ENCODE data around the gene BAG5.

Gene BAG5

GRCh38 chr14:103524002-103524935, 38.2 kb downstream of the BAG5 start:
- no peak overlapping the region for H3K27ac Mint-ChIP-seq
- no peaks in the 10 kb centered on the region for H3K27me3 Mint-ChIP-seq
- DNase-seq (no peak), ATAC-seq (replicated peaks) (no peak)
- peaks cover 12% of the 10 kb centered on the region for H3K36me3 Mint-ChIP-seq (ENCODE audit: insufficient read depth)
- H3K4me3 Mint-ChIP-seq, result no peak overlapping the region
- H3K9me3 Mint-ChIP-seq, result no peaks in the 10 kb centered on the region
- peaks cover 0 to 19% of the 10 kb centered on the region in 2 donors for H3K4me1 Mint-ChIP-seq (ENCODE audit: low read depth in 2 of 2)

- no peak for ATAC-seq (replicated peaks)
- H3K27me3 Mint-ChIP-seq, result no peaks in the 10 kb centered on the region
Observed at GRCh38 chr14:103523575-103523954, 38.9 kb downstream of the BAG5 start.

GRCh38 chr14:103522649-103523574, 39.5 kb downstream of the BAG5 start, which contains the start of gene CKB:
TSS of gene CKB (minus strand) at chr14:103522830. CDS start at chr14:103522493, 337 bp downstream.
- ATAC-seq (replicated peaks) (no peak), DNase-seq (no peak)

More at GRCh38 chr14:103523575-103523954, 38.9 kb downstream of the BAG5 start:
- Mint-ChIP-seq H3K27ac (no peak overlapping the region), H3K4me1 (ENCODE audit: low read depth in 2 of 2) (peaks cover 0 to 25% of the 10 kb centered on the region in 2 donors), H3K36me3 (ENCODE audit: insufficient read depth) (peaks cover 6% of the 10 kb centered on the region), H3K9me3 (no peaks in the 10 kb centered on the region), H3K4me3 (peak overlapping the region; percentile 44 to 65)
- no peak for DNase-seq

GRCh38 chr14:103521951-103522563, 40.4 kb downstream of the BAG5 start:
- Mint-ChIP-seq H3K36me3 (ENCODE audit: insufficient read depth) (peaks cover 1% of the 10 kb centered on the region), H3K9me3 (no peaks in the 10 kb centered on the region), H3K27ac (no peak overlapping the region), H3K27me3 (no peaks in the 10 kb centered on the region), H3K4me3 (peak overlapping the region; percentile 37 to 51), H3K4me1 (ENCODE audit: low read depth in 2 of 2) (peaks cover 0 to 14% of the 10 kb centered on the region in 2 donors)
- ATAC-seq (replicated peaks) (no peak), DNase-seq (no peak)

More at GRCh38 chr14:103522649-103523574, 39.5 kb downstream of the BAG5 start, which contains the start of gene CKB:
- Mint-ChIP-seq H3K9me3 (no peaks in the 10 kb centered on the region), H3K4me3 (peak within 1 kb of the TSS; percentile 44 to 65), H3K4me1 (ENCODE audit: low read depth in 2 of 2) (peaks cover 0 to 21% of the 10 kb centered on the region in 2 donors), H3K27ac (no peak within 1 kb of the TSS), H3K27me3 (no peaks in the 10 kb centered on the region), H3K36me3 (ENCODE audit: insufficient read depth) (no peaks in the 10 kb centered on the region)

GRCh38 chr14:103521438-103521950, 41.0 kb downstream of the BAG5 start:
- peak in 1 of 3 experiments; percentile 14 for DNase-seq
- Mint-ChIP-seq H3K9me3 (no peaks in the 10 kb centered on the region), H3K4me3 (peak overlapping the region; percentile 44 to 67)

GRCh38 chr14:103520657-103521437, 41.6 kb downstream of the BAG5 start:
- DNase-seq (peak; percentile 63 to 72 (median 64)), ATAC-seq (replicated peaks) (peak; percentile 80)
- Mint-ChIP-seq H3K27ac (no peak overlapping the region), H3K27me3 (no peaks in the 10 kb centered on the region), H3K9me3 (no peaks in the 10 kb centered on the region), H3K4me3 (peak overlapping the region; percentile 44 to 67), H3K36me3 (ENCODE audit: insufficient read depth) (peaks cover 4% of the 10 kb centered on the region), H3K4me1 (ENCODE audit: low read depth in 2 of 2) (peaks cover 0 to 11% of the 10 kb centered on the region in 2 donors)

More at GRCh38 chr14:103521438-103521950, 41.0 kb downstream of the BAG5 start:
- H3K36me3 Mint-ChIP-seq (ENCODE audit: insufficient read depth), result peaks cover 2% of the 10 kb centered on the region
- no peaks in the 10 kb centered on the region for H3K27me3 Mint-ChIP-seq
- ATAC-seq (replicated peaks), result peak; percentile 37
- H3K4me1 Mint-ChIP-seq (ENCODE audit: low read depth in 2 of 2), result peaks cover 0 to 13% of the 10 kb centered on the region in 2 donors
- H3K27ac Mint-ChIP-seq, result no peak overlapping the region

- peaks cover 5% of the 10 kb centered on the region for H3K36me3 Mint-ChIP-seq (ENCODE audit: insufficient read depth)
- no peaks in the 10 kb centered on the region for H3K9me3 Mint-ChIP-seq
- ATAC-seq (replicated peaks) (no peak), DNase-seq (no peak)
- H3K4me1 Mint-ChIP-seq (ENCODE audit: low read depth in 2 of 2), result peaks cover 0 to 9% of the 10 kb centered on the region in 2 donors
- peak overlapping the region; percentile 44 to 67 for H3K4me3 Mint-ChIP-seq
- H3K27me3 Mint-ChIP-seq, result no peaks in the 10 kb centered on the region
- no peak overlapping the region for H3K27ac Mint-ChIP-seq
Observed at GRCh38 chr14:103520269-103520656, 42.2 kb downstream of the BAG5 start.

- Mint-ChIP-seq H3K4me3 (peak overlapping the region; percentile 44 to 67), H3K27ac (no peak overlapping the region), H3K27me3 (no peaks in the 10 kb centered on the region), H3K9me3 (no peaks in the 10 kb centered on the region), H3K4me1 (ENCODE audit: low read depth in 2 of 2) (peaks cover 0 to 9% of the 10 kb centered on the region in 2 donors), H3K36me3 (ENCODE audit: insufficient read depth) (peaks cover 5% of the 10 kb centered on the region)
- ATAC-seq (replicated peaks) (no peak), DNase-seq (no peak)
Observed at GRCh38 chr14:103519837-103520212, 42.6 kb downstream of the BAG5 start.

- H3K27me3 Mint-ChIP-seq, result no peaks in the 10 kb centered on the region
- no peaks in the 10 kb centered on the region for H3K9me3 Mint-ChIP-seq
- H3K4me1 Mint-ChIP-seq (ENCODE audit: low read depth in 2 of 2), result peaks cover 0 to 12% of the 10 kb centered on the region in 2 donors
- DNase-seq, result no peak
- peaks cover 5% of the 10 kb centered on the region for H3K36me3 Mint-ChIP-seq (ENCODE audit: insufficient read depth)
- ATAC-seq (replicated peaks), result no peak
- peak overlapping the region; percentile 52 to 67 for H3K4me3 Mint-ChIP-seq
- no peak overlapping the region for H3K27ac Mint-ChIP-seq
Observed at GRCh38 chr14:103519043-103519836, 43.2 kb downstream of the BAG5 start.

GRCh38 chr14:103518422-103519042, 43.9 kb downstream of the BAG5 start:
- ATAC-seq (replicated peaks) (peak; percentile 25), DNase-seq (peak; percentile 57 to 61 (median 58))
- no peaks in the 10 kb centered on the region for H3K9me3 Mint-ChIP-seq
- no peak overlapping the region for H3K27ac Mint-ChIP-seq
- H3K36me3 Mint-ChIP-seq (ENCODE audit: insufficient read depth), result peaks cover 5% of the 10 kb centered on the region
- peak overlapping the region; percentile 52 to 67 for H3K4me3 Mint-ChIP-seq
- H3K27me3 Mint-ChIP-seq, result no peaks in the 10 kb centered on the region
- H3K4me1 Mint-ChIP-seq (ENCODE audit: low read depth in 2 of 2), result peaks cover 0 to 12% of the 10 kb centered on the region in 2 donors

GRCh38 chr14:103517721-103518421, 44.6 kb downstream of the BAG5 start:
- no peaks in the 10 kb centered on the region for H3K9me3 Mint-ChIP-seq
- H3K27ac Mint-ChIP-seq, result peak overlapping the region in 1 of 2 donors; percentile 79
- DNase-seq (no peak), ATAC-seq (replicated peaks) (no peak)
- H3K27me3 Mint-ChIP-seq, result no peaks in the 10 kb centered on the region
- no peak overlapping the region for H3K4me3 Mint-ChIP-seq
- H3K4me1 Mint-ChIP-seq (ENCODE audit: low read depth in 2 of 2), result peaks cover 0 to 12% of the 10 kb centered on the region in 2 donors
- H3K36me3 Mint-ChIP-seq (ENCODE audit: insufficient read depth), result peaks cover 5% of the 10 kb centered on the region

All from effector memory CD8-positive, alpha-beta T cell (primary cell).